CD4-positive, alpha-beta T cell treated with Interleukin-21 for 1 hour (primary cell): ENCODE measurements around the gene RIPOR3.
"Not testable (repeated sequence)": the region's sequence is repeated elsewhere in the genome, so short reads cannot be mapped to it uniquely, and the experiment has no call there.

Experiments used
- DNase-seq: peaks from one replicate; pipeline ENCODE4 v3.0.0-alpha.2; 2020

Gene RIPOR3

GRCh38 chr20:50601511-50602431 is 89.6 kb downstream of the RIPOR3 start:
- DNase-seq, result no peak

- no peak for DNase-seq
These were observed 91.0 kb downstream of the RIPOR3 start for GRCh38 chr20:50600281-50600895.

GRCh38 chr20:50598768-50599167 is 92.6 kb downstream of the RIPOR3 start:
- not testable (repeated sequence) for DNase-seq

- no peak for DNase-seq
These were observed 93.3 kb downstream of the RIPOR3 start for GRCh38 chr20:50598074-50598473.

- DNase-seq, result no peak
These were observed 93.9 kb downstream of the RIPOR3 start for GRCh38 chr20:50597406-50597969.

- DNase-seq, result no peak
These were observed 94.7 kb downstream of the RIPOR3 start for GRCh38 chr20:50596694-50597021.

GRCh38 chr20:50595988-50596693 is 95.2 kb downstream of the RIPOR3 start:
- no peak for DNase-seq

- DNase-seq, result no peak
These were observed 95.9 kb downstream of the RIPOR3 start for GRCh38 chr20:50595433-50595895.

- no peak for DNase-seq
These were observed 96.5 kb downstream of the RIPOR3 start for GRCh38 chr20:50594591-50595432.

GRCh38 chr20:50594231-50594590 is 97.1 kb downstream of the RIPOR3 start:
- no peak for DNase-seq

- DNase-seq, result no peak
These were observed 98.4 kb downstream of the RIPOR3 start for GRCh38 chr20:50593005-50593335.

- no peak for DNase-seq
These were observed 98.9 kb downstream of the RIPOR3 start for GRCh38 chr20:50592282-50593004.

- DNase-seq, result no peak
These were observed 100.0 kb downstream of the RIPOR3 start for GRCh38 chr20:50591233-50591852.

GRCh38 chr20:50590348-50590664 is 101.0 kb downstream of the RIPOR3 start:
- no peak for DNase-seq

GRCh38 chr20:50589548-50590347 is 101.6 kb downstream of the RIPOR3 start:
- DNase-seq, result no peak

GRCh38 chr20:50588034-50588736 is 103.2 kb downstream of the RIPOR3 start:
- peak; percentile 60 for DNase-seq

GRCh38 chr20:50587291-50587961 is 103.9 kb downstream of the RIPOR3 start:
- no peak for DNase-seq

- DNase-seq, result no peak
These were observed 104.7 kb downstream of the RIPOR3 start for GRCh38 chr20:50586531-50587232.

GRCh38 chr20:50585678-50586077 is 105.7 kb downstream of the RIPOR3 start:
- no peak for DNase-seq
